Activated naive CD8-positive, alpha-beta T cell treated with anti-CD3 and anti-CD28 coated beads for 36 hours (primary cell): ENCODE measurements around the gene CORO1C. TPM values are rescaled to one million over a fixed set of nuclear protein-coding genes. Genes with fewer than 3 reads are reported as not detected.
"Not testable (repeated sequence)": the region's sequence is repeated elsewhere in the genome, so short reads cannot be mapped to it uniquely, and the experiment has no call there.

Experiments used
- DNase-seq: peaks from one replicate; pipeline ENCODE4 v3.0.0; 2021
- H3K27ac Mint-ChIP-seq: one replicate; pipeline ENCODE4 v1.8.0; 2022; ENCODE audit warnings: mild to moderate bottlenecking, moderate library complexity, mixed read lengths
- H3K27me3 Mint-ChIP-seq: one replicate; pipeline ENCODE4 v1.8.0; 2022; ENCODE audit warnings: mild to moderate bottlenecking, mixed read lengths
- H3K36me3 Mint-ChIP-seq: one replicate; pipeline ENCODE4 v1.8.0; 2021; ENCODE audit warnings: mild to moderate bottlenecking, mixed read lengths
- H3K4me1 Mint-ChIP-seq: one replicate; pipeline ENCODE4 v1.8.0; 2021; ENCODE audit warnings: mixed read lengths
- H3K4me3 Mint-ChIP-seq: one replicate; pipeline ENCODE4 v1.8.0; 2022; ENCODE audit warnings: mild to moderate bottlenecking, moderate library complexity, mixed read lengths
- H3K9me3 Mint-ChIP-seq: one replicate; pipeline ENCODE4 v1.8.0; 2022; ENCODE audit warnings: mixed read lengths
- total RNA-seq, 2 experiments: library from RNA; stranded (reverse); gene quantifications; one replicate each; pipeline ENCODE4 v1.2.3, GENCODE V29; 2021

CORO1C gene
- total RNA-seq: 10 to 100 TPM; 87.4 to 90.6 TPM

DNA sequence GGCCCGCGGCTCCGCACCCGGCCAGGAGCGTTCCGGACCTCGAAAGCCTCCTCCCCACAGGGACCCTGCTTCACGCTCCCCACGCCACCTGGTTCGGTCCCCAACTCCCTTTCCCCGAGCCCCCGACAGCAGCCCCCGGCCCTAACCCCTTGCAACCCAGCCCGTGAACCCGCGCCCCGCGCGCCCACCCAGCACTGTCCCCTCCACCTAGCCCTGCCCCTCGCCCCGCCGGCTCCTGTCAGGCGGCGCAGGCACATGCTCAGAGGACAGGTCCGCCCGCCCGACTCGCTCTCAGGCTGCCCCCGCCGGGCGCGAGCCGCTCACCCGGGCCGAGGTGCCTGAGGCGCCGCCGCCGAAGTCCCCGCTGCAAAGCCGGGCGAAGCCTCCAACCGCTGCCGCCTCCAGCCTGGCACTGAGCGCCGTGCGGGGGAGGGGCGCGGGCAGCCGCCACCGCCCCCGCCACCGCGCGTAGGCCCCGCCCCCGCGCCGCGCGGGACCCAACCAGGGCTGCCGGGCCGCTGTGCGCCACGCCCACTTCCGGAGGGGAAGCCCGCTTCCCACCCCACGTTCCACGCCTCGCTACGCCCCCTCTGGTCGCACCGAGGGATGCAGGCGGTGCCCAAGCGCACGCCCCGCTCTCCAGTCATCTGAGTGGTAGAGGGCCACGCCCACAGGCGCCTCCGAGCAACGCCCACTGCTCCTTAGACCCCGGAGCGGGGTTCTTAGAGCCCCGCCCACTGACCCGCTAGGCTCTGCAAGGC, at the start of gene CORO1C:
Gene CORO1C, minus strand, starts transcription at position 414 of the 761 bp plus-strand sequence. CDS start 30,200 bp downstream, outside the sequence.
- no peaks in the 10 kb centered on the region for H3K27me3 Mint-ChIP-seq
- no peaks in the 10 kb centered on the region for H3K36me3 Mint-ChIP-seq
- H3K4me3 Mint-ChIP-seq: peak within 1 kb of the TSS; percentile 91
- H3K4me1 Mint-ChIP-seq: peaks cover 31% of the 10 kb centered on the region
- no peaks in the 10 kb centered on the region for H3K9me3 Mint-ChIP-seq
- DNase-seq: peak; percentile 97
- peak within 1 kb of the TSS; percentile 88 for H3K27ac Mint-ChIP-seq

DNA sequence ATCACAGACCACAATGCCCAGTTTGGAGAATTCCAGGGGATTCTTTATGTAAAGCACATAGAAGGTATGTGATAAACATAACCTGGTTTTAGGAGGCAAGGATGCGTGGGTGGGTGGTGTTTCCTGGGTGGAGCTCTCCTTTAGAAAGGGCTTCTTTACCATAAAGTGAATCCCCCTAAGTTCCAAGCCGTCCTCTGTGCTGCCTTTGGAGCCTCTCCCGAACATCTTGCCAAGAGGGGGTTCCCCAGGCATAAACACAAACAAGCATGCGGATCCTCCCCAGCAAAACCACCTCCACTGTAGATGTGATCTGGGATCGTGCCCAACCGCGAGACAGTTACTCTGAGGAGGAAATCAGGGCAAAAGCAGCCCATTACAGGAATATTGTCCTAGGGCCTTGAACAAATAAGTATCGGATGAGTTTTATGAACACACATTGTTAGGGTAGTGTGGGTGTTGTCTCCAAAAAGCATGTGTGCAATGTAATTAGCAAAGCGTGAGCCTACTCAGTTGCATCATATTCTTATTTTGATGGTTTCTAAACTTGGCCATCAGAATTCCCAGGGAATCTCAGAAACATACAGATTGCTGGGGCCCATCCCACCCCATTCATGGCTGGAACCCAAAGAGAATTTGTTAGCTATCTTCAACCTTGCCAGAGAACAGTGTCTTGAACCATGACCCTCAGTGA, 48.8 kb upstream of the CORO1C start:
- no peak for DNase-seq
- no peak overlapping the region for H3K4me3 Mint-ChIP-seq
- H3K36me3 Mint-ChIP-seq: no peaks in the 10 kb centered on the region
- no peaks in the 10 kb centered on the region for H3K9me3 Mint-ChIP-seq
- H3K4me1 Mint-ChIP-seq: no peaks in the 10 kb centered on the region
- no peak overlapping the region for H3K27ac Mint-ChIP-seq
- no peaks in the 10 kb centered on the region for H3K27me3 Mint-ChIP-seq

DNA sequence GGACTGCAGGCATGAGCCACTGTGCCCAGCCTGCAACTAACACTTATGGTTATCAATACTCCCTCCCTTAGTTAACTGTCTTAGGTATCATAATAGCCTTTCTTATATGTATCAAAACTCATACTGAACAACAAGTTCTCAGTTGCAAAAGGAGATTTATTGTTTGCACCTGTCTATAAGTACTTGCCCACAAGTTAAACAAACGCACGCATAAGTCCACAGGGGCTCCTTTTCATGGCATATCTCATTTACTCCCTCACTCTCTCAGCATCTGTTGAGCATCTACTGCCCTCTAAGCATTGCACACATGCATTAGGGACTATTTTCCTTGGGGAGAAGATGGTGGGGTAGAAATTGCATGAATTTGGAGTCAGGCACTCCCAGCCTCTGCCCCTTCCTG, 46.7 kb upstream of the CORO1C start:
- Mint-ChIP-seq H3K9me3 (no peaks in the 10 kb centered on the region), H3K4me1 (no peaks in the 10 kb centered on the region), H3K4me3 (no peak overlapping the region), H3K27me3 (no peaks in the 10 kb centered on the region), H3K36me3 (no peaks in the 10 kb centered on the region), H3K27ac (no peak overlapping the region)
- DNase-seq: no peak

DNA sequence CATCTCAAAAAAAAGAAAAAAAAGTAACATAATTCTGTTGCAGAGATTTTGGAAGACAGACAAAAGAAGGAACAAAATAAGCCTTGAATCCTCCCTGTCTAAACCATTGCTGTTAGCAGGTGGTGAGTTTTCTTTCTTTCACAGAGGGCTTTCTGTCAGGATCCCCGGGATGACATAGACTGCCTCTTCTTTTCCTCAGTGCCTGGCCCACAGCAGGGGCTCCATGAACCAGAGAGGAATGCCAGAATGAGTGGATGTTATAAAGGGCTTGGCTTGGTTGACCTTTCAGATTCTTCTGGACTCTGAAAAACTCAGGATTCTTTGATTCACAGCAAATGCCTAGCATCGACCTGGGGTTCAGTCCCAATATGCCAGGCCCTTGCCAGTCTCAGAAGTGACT, 45.8 kb upstream of the CORO1C start:
- no peaks in the 10 kb centered on the region for H3K9me3 Mint-ChIP-seq
- no peak overlapping the region for H3K4me3 Mint-ChIP-seq
- no peak overlapping the region for H3K27ac Mint-ChIP-seq
- no peaks in the 10 kb centered on the region for H3K4me1 Mint-ChIP-seq
- H3K36me3 Mint-ChIP-seq: no peaks in the 10 kb centered on the region
- DNase-seq: no peak
- no peaks in the 10 kb centered on the region for H3K27me3 Mint-ChIP-seq

DNA sequence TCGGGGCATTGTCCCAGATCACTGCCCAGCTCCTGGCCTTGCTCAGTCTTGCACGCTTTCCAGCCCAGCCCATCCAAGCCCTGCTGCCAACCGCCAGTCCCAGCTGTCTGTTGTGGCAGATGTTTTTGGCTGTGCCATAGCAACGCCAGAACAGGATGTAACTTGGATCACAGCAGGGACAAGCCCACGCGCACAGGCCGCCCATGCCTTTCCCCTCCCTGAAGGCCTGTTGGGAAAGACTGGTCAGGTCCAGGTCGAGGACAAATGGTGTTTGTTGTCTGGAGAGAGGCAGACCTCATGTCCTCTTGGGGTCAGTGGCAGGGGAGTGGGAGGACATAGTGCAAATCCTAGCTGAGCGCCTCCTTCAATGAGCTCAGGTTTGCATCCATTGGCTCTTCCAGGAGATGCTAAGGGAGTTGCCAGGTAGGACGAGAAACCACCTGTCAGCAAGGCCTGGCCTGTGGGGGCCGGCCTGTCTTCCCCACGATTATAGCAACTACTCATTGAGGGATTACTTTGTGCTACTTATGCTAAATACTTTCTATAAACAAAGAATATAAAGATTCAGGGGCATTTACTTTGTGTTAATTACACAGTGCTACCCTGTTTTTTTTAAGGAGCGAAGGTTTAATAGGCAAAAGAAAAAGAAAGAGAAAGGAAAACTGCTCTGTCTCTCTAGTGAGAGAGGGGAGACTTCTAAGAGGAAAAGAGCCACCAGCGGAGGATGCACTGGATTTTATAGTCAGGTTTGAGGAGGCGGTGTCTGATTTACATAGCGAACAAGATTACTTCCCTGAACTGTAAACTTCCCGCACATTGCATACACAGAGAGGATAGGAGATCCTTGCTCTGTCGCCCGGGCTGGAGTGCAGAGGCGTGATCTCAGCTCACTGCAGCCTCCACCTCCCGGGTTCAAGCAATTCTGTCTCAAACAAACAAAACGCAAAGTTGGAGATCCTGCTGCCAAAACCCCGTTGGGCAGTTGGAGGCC, 42.8 kb upstream of the CORO1C start:
- no peak for DNase-seq
- H3K4me1 Mint-ChIP-seq: no peaks in the 10 kb centered on the region
- no peak overlapping the region for H3K4me3 Mint-ChIP-seq
- no peak overlapping the region for H3K27ac Mint-ChIP-seq
- H3K36me3 Mint-ChIP-seq: no peaks in the 10 kb centered on the region
- no peaks in the 10 kb centered on the region for H3K9me3 Mint-ChIP-seq
- H3K27me3 Mint-ChIP-seq: peaks cover 4% of the 10 kb centered on the region

DNA sequence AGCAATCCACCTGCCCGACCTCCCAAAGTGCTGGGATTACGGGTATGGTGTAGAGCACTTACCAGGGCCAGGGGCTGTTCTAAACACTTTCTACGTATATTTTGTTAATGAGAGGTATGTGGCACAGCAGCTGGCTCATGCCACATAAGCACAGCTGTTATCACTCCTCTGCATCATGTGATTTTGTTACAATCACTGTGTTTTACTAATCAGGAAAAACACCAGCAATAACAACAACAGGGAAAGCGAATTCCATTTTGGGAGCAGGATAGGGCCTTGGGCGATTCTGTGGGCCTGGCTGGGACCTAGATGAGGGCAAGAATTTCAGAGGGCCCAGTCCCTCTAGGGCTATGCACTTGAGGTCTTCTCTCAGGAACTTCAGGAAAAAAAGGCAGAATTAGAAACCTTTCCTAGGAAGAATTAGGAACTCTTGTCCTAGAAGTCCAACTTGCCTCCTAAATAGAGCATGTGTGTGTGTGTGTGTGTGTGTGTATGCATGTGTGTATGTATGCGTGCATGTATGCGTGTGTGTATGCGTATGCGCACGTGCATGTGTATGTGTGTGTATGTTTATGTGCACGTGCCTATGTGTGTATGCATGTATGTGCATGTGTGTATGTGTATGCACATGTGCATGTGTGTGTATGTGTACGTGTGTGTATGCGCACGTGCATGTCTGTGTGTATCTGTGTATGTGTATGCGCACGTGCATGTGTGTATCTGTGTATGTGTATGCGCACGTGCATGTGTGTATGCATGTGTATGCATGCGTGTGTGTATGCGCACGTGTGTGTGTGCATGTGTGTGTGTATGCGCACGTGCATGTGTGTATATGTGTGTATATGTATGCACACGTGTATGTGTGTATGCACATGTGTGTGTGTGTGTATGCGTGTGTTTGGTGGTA, 41.8 kb upstream of the CORO1C start:
- no peak for DNase-seq
- Mint-ChIP-seq H3K4me3 (no peak overlapping the region), H3K4me1 (peaks cover 2% of the 10 kb centered on the region), H3K27ac (no peak overlapping the region), H3K27me3 (peaks cover 6% of the 10 kb centered on the region), H3K36me3 (no peaks in the 10 kb centered on the region), H3K9me3 (no peaks in the 10 kb centered on the region)

DNA sequence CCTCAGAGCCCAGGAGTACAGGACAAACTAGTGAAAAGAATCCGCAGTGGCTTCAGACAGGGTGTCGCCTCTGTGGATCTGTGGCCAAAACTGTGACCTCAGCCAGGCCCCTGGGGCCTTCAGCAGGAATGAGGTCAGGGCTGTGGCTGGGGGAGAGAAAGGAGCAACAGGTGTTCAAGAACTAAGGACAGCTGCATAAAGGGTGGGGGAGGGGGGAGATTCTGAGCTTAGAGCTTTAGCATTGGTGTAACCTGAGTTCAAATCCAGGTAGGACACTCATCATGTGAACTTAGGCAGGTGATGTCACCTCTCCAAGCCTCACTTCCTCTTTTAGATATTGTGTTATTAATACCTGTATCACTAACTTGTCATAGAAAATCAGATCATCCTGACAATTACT, 40.9 kb upstream of the CORO1C start:
- Mint-ChIP-seq H3K27ac (no peak overlapping the region), H3K36me3 (no peaks in the 10 kb centered on the region), H3K4me1 (peaks cover 2% of the 10 kb centered on the region), H3K4me3 (no peak overlapping the region), H3K27me3 (peaks cover 10% of the 10 kb centered on the region), H3K9me3 (no peaks in the 10 kb centered on the region)
- DNase-seq: no peak

DNA sequence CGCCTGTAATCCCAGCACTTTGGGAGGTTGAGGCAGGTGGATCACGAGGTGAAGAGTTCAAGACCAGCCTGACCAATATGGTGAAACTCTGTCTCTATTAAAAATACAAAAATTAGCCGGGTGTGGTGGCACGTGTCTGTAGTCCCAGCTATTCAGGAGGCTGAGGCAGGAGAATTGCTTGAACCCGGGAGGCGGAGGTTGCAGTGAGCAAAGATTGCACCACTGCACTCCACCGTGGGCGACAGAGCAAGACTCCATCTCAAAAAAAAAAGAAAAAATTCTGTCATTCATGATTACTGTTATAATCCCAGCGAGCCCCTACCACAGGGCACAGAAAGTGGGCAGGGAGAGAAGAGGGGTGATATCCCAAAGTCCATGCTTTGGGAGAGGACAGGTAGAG, 40.5 kb upstream of the CORO1C start:
- not testable (repeated sequence) for H3K4me3 Mint-ChIP-seq, H3K27ac Mint-ChIP-seq, H3K27me3 Mint-ChIP-seq, H3K36me3 Mint-ChIP-seq, H3K9me3 Mint-ChIP-seq, DNase-seq, H3K4me1 Mint-ChIP-seq

DNA sequence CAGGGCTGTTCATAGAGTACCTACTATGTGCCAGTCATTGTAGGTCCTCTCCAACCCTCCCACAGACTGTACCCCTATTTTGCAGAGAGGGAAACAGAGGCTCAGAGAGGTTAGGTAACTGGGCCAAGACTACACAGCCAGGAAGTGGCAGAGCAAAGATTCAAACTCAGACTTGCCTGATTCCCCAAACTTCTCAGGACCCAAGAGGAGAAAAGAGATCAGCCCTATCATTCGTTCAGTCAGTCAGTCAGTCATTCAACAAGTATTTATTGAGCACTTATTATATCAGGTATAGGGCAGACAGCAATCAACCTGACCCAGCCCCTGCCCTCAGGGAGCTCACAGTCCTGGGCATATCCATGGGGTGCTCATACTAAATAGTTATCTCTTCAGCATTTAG, 39.6 kb upstream of the CORO1C start:
- Mint-ChIP-seq H3K9me3 (no peaks in the 10 kb centered on the region), H3K27me3 (peaks cover 10% of the 10 kb centered on the region), H3K4me3 (no peak overlapping the region)

DNA sequence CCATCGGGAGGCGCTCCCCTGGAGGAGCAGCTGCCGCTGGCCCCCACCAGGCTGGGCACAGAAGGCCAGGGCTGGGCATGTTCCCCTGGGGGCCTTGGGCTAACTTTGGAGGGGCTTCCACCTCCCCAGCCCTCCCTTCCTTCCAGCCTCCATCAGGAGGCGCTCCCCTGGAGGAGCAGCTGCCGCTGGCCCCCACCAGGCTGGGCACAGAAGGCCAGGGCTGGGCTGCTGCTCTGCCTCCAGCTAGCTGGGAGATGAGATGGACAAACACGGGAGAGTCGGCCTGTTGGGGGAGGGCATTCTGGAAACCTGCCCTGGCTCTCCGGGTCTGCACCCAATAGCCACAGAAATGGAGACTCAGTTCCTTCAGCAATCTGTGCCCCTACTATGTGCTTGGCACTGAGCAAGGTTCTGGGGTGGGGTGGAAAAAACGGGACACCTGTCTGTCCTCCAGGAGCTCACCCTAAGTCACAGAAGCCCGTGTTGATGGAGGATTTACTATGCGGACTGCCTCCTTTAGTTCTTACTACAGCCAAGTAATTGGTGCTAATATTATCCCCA, 39.0 kb upstream of the CORO1C start:
- no peak for DNase-seq
- Mint-ChIP-seq H3K27me3 (peaks cover 10% of the 10 kb centered on the region), H3K27ac (no peak overlapping the region), H3K4me3 (no peak overlapping the region), H3K36me3 (no peaks in the 10 kb centered on the region), H3K4me1 (peaks cover 2% of the 10 kb centered on the region), H3K9me3 (no peaks in the 10 kb centered on the region)

More for the DNA sequence above, 39.6 kb upstream of the CORO1C start:
- Mint-ChIP-seq H3K27ac (no peak overlapping the region), H3K36me3 (no peaks in the 10 kb centered on the region), H3K4me1 (peaks cover 2% of the 10 kb centered on the region)
- no peak for DNase-seq

DNA sequence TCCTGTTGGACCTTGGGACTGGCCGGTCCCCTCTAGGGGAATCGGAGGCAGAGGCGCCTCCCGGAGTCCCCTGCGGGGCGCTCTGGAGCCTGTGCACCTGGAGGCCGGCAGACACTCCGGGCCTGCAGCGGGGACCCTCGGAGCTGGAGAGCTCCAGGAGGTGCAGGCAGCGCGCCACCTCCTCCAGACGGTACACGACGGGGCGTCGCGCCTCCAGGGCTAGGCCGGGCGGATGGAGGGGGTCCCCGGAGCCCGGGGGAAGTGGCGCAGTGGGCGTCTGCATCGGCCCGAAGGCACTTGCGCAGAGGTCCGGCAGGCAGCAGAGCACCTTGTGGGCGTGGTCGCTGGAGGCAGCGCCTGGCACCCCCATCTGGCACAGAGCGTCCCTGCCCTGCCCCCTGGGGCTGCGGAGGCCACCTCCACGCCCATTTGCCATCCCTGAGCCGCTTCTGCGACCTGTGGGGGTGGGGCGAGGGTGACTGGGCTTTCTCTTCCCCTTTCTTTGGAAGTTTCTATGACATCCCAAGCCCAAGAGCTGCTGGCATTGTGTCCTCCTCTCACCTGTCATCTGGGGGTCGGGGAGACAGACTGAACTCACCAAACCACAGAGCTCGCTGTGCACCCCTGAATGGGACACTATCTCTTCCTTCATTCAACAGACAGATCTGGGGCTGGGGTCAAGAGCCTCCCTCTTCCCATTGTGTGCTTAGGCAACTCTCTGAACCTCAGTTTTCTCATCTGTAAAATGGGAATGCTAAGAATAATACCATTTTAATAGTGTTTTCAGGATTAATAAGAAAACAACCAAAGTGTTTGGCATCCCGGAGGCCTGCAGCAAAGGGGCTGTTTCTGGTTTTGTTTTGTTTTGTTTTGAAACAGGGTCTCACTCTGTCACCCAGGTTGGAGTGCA, 37.5 kb upstream of the CORO1C start:
- Mint-ChIP-seq H3K27me3 (peaks cover 10% of the 10 kb centered on the region), H3K4me3 (no peak overlapping the region), H3K36me3 (no peaks in the 10 kb centered on the region), H3K27ac (no peak overlapping the region), H3K4me1 (peaks cover 2% of the 10 kb centered on the region), H3K9me3 (no peaks in the 10 kb centered on the region)
- peak; percentile 39 for DNase-seq

DNA sequence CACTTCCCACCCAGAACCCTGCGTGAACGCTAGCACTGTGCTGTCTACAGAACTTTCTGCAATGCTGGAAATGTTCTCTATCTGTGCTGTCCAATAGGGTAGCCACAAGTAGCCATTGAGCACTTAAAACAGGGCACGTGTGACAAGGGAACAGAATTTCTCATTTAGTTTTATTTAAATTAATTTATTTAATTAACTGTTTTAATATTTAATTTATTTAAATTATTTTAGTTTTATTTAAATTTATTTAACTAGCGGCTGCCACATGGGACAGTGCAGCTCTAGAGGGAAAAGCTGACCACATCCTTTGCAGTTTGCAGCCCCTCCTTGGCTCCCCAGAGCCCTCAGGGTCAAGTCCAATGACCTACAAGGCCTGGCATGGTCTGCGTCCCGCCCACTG, 35.0 kb upstream of the CORO1C start:
- Mint-ChIP-seq H3K36me3 (no peaks in the 10 kb centered on the region), H3K27me3 (peaks cover 10% of the 10 kb centered on the region), H3K4me1 (peaks cover 2% of the 10 kb centered on the region), H3K9me3 (no peaks in the 10 kb centered on the region), H3K4me3 (no peak overlapping the region), H3K27ac (no peak overlapping the region)
- no peak for DNase-seq

DNA sequence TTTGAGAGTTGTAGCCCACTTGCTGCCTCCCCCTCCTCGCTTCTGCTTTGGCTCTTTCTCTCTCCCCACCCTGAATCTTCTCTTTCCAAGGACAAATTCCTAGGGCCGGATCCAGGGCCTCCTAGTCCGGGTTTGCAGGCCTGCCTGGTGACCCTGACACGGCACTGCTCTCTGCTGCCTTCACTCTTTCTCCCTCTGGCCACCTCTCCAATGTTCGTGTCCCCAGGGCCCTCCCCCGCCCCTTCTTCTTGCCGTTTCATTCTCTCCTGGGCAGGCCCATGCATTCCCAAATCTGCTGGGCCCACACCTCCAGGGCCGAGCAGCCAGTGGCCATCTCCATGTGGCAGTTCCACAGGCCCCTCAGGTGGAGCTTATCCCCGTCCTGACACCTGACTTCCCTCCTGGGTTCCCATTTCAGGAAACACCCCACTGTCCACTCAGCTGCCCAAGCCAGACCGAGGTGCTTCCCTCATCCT, 34.0 kb upstream of the CORO1C start:
- H3K4me1 Mint-ChIP-seq: peaks cover 2% of the 10 kb centered on the region
- H3K27me3 Mint-ChIP-seq: peaks cover 10% of the 10 kb centered on the region
- H3K4me3 Mint-ChIP-seq: no peak overlapping the region
- no peak for DNase-seq
- no peaks in the 10 kb centered on the region for H3K9me3 Mint-ChIP-seq
- no peak overlapping the region for H3K27ac Mint-ChIP-seq
- no peaks in the 10 kb centered on the region for H3K36me3 Mint-ChIP-seq
